Gastroesophageal sphincter (tissue), 4 donors: ENCODE results near the gene GPR17. TPM values are rescaled to one million over a fixed set of nuclear protein-coding genes. Genes with fewer than 3 reads are reported as not detected.
A peak's percentile ranks its signal among the peaks of the same experiment; 100 is the strongest.

Source experiments
- ATAC-seq: fragments of 150-250 bp; one replicate; pipeline ENCODE4 v1.9.1; 2016; ENCODE audit warnings: mild to moderate bottlenecking, moderate library complexity
- H3K27ac ChIP-seq, 4 donors: fragments of 200-600 bp; sonication (generic) in 3 of 4; 1 replicate in 3 of 4; 2 replicates in 1 of 4; pipeline ENCODE4 v1.5.1; 2016 to 2019
- H3K27me3 ChIP-seq: fragments of 200-600 bp; sonication (generic); one replicate; pipeline ENCODE4 v1.5.1; 2019
- H3K36me3 ChIP-seq, 2 donors: fragments of 200-600 bp; sonication (generic); one replicate each; pipeline ENCODE4 v1.5.1; 2019; ENCODE audit warnings: control low read depth in 1 of 2
- H3K4me1 ChIP-seq, 3 donors: fragments of 200-600 bp; sonication (generic); 1 replicate in 2 of 3; 2 replicates in 1 of 3; pipeline ENCODE4 v1.5.1; 2016 to 2019; ENCODE audit warnings: control low read depth in 2 of 3
- H3K4me3 ChIP-seq, 2 donors: fragments of 200-600 bp; sonication (generic); one replicate each; pipeline ENCODE4 v1.5.1; 2019; ENCODE audit warnings: mild to moderate bottlenecking in 1 of 2, moderate library complexity in 1 of 2
- H3K9me3 ChIP-seq, 3 donors: fragments of 200-600 bp; sonication (generic); one replicate each; pipeline ENCODE4 v1.5.1; 2017 to 2019; ENCODE audit warnings: control low read depth in 2 of 3
- EP300 ChIP-seq: sonication (generic); formaldehyde crosslinking; IDR thresholded peaks from one replicate; pipeline ENCODE4 v1.6.1; 2017; ENCODE audit warnings: antibody characterized with exemption, mild to moderate bottlenecking
- POLR2A ChIP-seq, 2 donors: fragments of 450-650 bp; IDR thresholded peaks; one replicate each; pipeline ENCODE4 v1.6.1; 2017; ENCODE audit warnings: antibody characterized with exemption in 2 of 2, mild to moderate bottlenecking in 2 of 2, moderate library complexity in 1 of 2
- POLR2AphosphoS5 ChIP-seq: sonication (generic); formaldehyde crosslinking; IDR thresholded peaks from one replicate; pipeline ENCODE4 v1.6.1; 2017; ENCODE audit warnings: antibody characterized with exemption
- WGBS, 2 donors: methylation state at CpG; one replicate each; pipeline ENCODE4 v1.1.5; 2018; ENCODE audit warnings: low coverage in 1 of 2; 5-methylcytosine and 5-hydroxymethylcytosine counted together
- total RNA-seq, 4 donors: library from RNA; depleted of rRNA; stranded (reverse); fragments of >200 nt; gene quantifications; one replicate each; pipeline ENCODE4 v1.1.0, GENCODE V29; 2016
- TF ChIP-seq, protein P1 (sequence below), 4 experiments: fragments of 200-600 bp in 2 of 4; fragments of 450-650 bp in 2 of 4; sonication (generic) in 1 of 4; IDR thresholded peaks; one replicate each; pipeline ENCODE4 v1.5.1; 2017 to 2019; ENCODE audit warnings: antibody characterized with exemption in 4 of 4, mild to moderate bottlenecking in 2 of 4, moderate library complexity in 2 of 4

The GPR17 gene
- total RNA-seq, 4 donors from 2014 or later = 0.35 TPM; not detected in 3

DNA sequence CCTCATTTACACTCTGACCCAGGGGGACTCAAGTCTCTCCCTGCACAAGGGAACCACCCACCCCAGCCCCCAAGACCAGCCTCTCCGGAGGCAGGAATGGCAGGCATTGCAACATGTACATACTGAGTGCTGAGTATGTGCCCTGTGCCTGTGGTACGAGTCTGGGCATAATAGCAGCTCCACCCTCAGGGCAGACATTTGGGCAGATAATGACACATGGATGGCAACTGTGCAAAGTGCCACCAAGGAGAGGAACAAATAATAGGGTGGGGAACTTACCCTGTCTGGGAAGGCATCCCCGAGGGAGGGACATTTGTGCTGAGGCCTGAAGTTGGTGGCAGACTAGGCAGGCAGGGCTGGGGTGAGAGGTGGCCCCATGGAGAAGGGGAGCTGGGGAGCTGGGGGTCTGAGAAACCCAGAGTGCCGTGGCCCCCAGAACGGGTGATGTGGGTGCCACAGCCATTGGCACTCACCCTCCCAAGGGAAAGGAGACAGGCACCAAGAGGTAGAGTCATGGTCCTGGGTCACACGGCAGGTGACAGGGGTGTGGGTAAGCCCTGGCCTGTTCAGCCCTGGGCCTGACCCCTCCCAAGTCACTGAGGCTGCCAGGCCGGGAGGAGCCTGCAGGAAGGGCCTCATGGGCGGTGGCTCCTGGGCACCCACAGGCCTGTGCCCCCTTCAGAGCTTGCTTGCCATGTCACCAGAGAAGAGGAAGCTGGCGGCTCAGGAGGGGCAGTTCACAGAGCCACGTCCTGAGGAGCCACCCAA, 15.7 kb upstream of the GPR17 start:
- Histone ChIP-seq H3K9me3 (no peaks in the 10 kb centered on the region), H3K27ac (no peak overlapping the region), H3K4me3 (no peak overlapping the region), H3K27me3 (peaks cover 33% of the 10 kb centered on the region), H3K36me3 (no peaks in the 10 kb centered on the region), H3K4me1 (peaks cover 0 to 57% (median 22%) of the 10 kb centered on the region in 3 donors)
- ATAC-seq = no peak
- TF ChIP-seq EP300 = no peak
- TF ChIP-seq, protein P1, sequence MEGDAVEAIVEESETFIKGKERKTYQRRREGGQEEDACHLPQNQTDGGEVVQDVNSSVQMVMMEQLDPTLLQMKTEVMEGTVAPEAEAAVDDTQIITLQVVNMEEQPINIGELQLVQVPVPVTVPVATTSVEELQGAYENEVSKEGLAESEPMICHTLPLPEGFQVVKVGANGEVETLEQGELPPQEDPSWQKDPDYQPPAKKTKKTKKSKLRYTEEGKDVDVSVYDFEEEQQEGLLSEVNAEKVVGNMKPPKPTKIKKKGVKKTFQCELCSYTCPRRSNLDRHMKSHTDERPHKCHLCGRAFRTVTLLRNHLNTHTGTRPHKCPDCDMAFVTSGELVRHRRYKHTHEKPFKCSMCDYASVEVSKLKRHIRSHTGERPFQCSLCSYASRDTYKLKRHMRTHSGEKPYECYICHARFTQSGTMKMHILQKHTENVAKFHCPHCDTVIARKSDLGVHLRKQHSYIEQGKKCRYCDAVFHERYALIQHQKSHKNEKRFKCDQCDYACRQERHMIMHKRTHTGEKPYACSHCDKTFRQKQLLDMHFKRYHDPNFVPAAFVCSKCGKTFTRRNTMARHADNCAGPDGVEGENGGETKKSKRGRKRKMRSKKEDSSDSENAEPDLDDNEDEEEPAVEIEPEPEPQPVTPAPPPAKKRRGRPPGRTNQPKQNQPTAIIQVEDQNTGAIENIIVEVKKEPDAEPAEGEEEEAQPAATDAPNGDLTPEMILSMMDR (IDR thresholded peaks at IDR 0.05) = no peak
- no peak for TF ChIP-seq POLR2AphosphoS5
- no peak for TF ChIP-seq POLR2A (IDR thresholded peaks at IDR 0.05)
- 42 to 50% methylated on average over 2 to 4 of the region's 10 CpGs for WGBS, 2 donors

DNA sequence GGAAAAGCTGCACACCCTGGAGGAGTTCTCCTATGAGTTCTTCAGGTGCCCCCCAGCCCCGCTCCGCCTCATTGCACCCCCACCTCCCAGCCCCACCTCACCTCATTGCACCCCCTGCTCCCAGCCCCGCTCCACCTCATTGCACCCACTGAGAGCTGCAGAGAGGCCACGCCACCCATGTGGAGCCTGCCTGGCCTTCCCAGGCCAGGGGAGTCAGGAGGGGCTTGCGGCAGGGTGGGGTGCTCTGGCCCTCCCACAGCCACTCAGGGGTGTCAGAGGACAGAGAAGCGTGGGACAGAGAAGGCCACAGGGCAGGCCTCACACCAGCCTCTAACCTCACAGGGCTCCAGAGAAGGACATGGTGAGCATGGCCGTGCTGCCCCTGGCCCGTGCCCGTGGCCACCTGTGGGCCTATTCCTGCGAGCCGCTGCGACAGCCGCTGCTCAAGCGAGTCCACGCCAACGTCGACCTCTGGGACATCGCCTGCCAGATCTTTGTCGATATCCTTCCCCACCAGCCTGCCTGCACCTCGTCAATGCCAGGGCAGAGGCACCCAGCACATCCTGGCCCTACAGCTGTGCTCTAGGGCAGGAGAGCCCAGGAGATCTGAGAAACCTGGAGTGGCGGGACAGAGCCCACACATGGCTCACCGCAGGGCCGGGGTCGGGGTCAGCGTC, 15.0 kb upstream of the GPR17 start:
- Histone ChIP-seq H3K36me3 (no peaks in the 10 kb centered on the region), H3K27ac (no peak overlapping the region), H3K9me3 (no peaks in the 10 kb centered on the region), H3K4me1 (peaks cover 0 to 63% (median 22%) of the 10 kb centered on the region in 3 donors), H3K27me3 (peaks cover 26% of the 10 kb centered on the region), H3K4me3 (no peak overlapping the region)
- TF ChIP-seq POLR2A (IDR thresholded peaks at IDR 0.05) (no peak), EP300 (no peak), POLR2AphosphoS5 (no peak)
- TF ChIP-seq, protein P1 (IDR thresholded peaks at IDR 0.05) = no peak
- ATAC-seq = peak; percentile 1
- WGBS, 2 donors = 80% methylated on average over 1 of the region's 25 CpGs; no CpG with 5 or more reads in 1 of the 2 donors

DNA sequence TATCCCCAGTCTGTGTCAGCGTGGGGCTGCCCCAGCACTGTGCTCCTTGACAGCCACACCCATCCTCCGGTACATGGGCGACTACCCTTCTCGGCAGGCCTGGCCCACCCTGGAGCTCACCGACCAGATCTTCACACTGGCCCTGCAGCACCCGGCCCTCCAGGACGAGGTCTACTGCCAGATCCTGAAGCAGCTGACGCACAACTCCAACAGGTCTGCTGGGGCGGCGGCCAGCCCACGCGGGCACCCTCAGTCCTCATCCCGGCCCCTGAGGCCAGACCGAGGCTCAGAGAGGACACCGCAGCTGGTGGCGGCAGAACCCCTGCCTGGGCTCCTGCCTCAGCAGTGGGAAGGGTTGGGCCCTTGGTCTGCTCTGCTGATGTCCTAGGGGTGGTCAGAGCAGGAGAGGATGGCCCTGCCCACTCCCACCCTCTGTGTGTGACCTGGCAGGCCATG, 14.4 kb upstream of the GPR17 start:
- TF ChIP-seq POLR2A (IDR thresholded peaks at IDR 0.05) = no peak
- TF ChIP-seq, protein P1 (IDR thresholded peaks at IDR 0.05) = no peak
- TF ChIP-seq POLR2AphosphoS5 = peak; percentile 3
- peak; percentile 7 for ATAC-seq
- H3K4me3 ChIP-seq = no peak overlapping the region
- H3K27me3 ChIP-seq = peaks cover 20% of the 10 kb centered on the region
- H3K27ac ChIP-seq = peak overlapping the region in 2 of 4 donors; percentile 49 to 83
- H3K9me3 ChIP-seq = no peaks in the 10 kb centered on the region
- H3K4me1 ChIP-seq = peaks cover 0 to 69% (median 24%) of the 10 kb centered on the region in 3 donors
- H3K36me3 ChIP-seq = no peaks in the 10 kb centered on the region
- WGBS, 2 donors = no CpG with 5 or more reads among the region's 16 CpGs

DNA sequence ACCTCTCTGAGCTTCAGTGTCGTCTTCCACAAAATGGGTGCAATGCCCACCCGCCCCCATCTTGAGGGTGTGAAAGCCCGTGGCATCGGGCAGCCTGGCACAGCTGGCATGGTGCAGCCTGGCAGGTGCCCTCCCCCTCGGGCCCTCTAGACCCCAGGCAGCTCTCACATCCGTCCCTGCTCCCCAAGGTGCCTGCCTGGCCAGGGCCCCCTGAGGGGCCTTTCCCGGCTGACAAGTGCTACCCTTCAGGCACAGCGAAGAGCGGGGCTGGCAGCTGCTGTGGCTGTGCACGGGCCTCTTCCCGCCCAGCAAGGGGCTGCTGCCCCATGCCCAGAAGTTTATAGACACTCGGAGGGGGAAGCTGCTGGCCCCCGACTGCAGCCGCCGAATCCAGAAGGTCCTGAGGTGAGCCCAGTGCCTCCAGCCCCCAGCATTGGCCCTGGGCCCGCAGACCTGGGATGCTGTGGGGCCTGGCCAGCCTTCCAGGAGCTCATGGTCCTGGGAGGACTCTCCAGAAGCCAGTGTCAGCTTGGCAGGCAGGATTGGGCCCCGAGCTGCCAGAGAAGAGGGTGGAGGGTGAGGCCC, 13.9 kb upstream of the GPR17 start:
- TF ChIP-seq, protein P1 (IDR thresholded peaks at IDR 0.05) = no peak
- TF ChIP-seq POLR2A (IDR thresholded peaks at IDR 0.05) = no peak
- no peak for TF ChIP-seq EP300
- no peak for TF ChIP-seq POLR2AphosphoS5
- H3K27ac ChIP-seq = peak overlapping the region in 2 of 4 donors; percentile 49 to 83
- no peaks in the 10 kb centered on the region for H3K36me3 ChIP-seq
- H3K9me3 ChIP-seq = no peaks in the 10 kb centered on the region
- ATAC-seq = no peak
- H3K4me3 ChIP-seq = no peak overlapping the region
- no CpG with 5 or more reads among the region's 17 CpGs for WGBS, 2 donors
- peaks cover 0 to 74% (median 29%) of the 10 kb centered on the region in 3 donors for H3K4me1 ChIP-seq
- peaks cover 15% of the 10 kb centered on the region for H3K27me3 ChIP-seq
